ENCODE results near the gene POMP.
A peak's percentile ranks its signal among the peaks of the same experiment; 100 is the strongest.
"Not testable (repeated sequence)": the region's sequence is repeated elsewhere in the genome, so short reads cannot be mapped to it uniquely, and the experiment has no call there.

Gene POMP

GRCh38 chr13:28638756-28639155, 20.2 kb upstream of the POMP start:
- no peak for DNase-seq

GRCh38 chr13:28640861-28641599, 17.9 kb upstream of the POMP start:
- DNase-seq: no peak

- DNase-seq: no peak
Measured at GRCh38 chr13:28641600-28641926, 17.4 kb upstream of the POMP start.

- DNase-seq: no peak
Measured at GRCh38 chr13:28650284-28650683, 8.6 kb upstream of the POMP start.

- DNase-seq: no peak
Measured at GRCh38 chr13:28651810-28652401, 7.0 kb upstream of the POMP start.

- DNase-seq: no peak
Measured at GRCh38 chr13:28653111-28653510, 5.8 kb upstream of the POMP start.

- DNase-seq: no peak
Measured at GRCh38 chr13:28654276-28654675, 4.7 kb upstream of the POMP start.

- no peak for DNase-seq
Measured at GRCh38 chr13:28655561-28655960, 3.4 kb upstream of the POMP start.

GRCh38 chr13:28657784-28658538, 969 bp upstream of the POMP start:
- DNase-seq: no peak

- no peak for DNase-seq
Measured at GRCh38 chr13:28658539-28658795, 463 bp upstream of the POMP start.

GRCh38 chr13:28659621-28659970, 666 bp downstream of the POMP start:
- DNase-seq: peak; percentile 58

- no peak for DNase-seq
Measured at GRCh38 chr13:28666897-28667488, 8.1 kb downstream of the POMP start.

GRCh38 chr13:28671126-28671792, 12.3 kb downstream of the POMP start:
- no peak for DNase-seq

GRCh38 chr13:28678809-28679208, 19.9 kb downstream of the POMP start:
- DNase-seq: no peak

GRCh38 chr13:28679628-28680027, 20.7 kb downstream of the POMP start:
- DNase-seq: no peak

- DNase-seq: no peak
Measured at GRCh38 chr13:28680541-28680940, 21.6 kb downstream of the POMP start.

- not testable (repeated sequence) for DNase-seq
Measured at GRCh38 chr13:28683169-28683568, 24.2 kb downstream of the POMP start.

GRCh38 chr13:28684257-28684656, 25.3 kb downstream of the POMP start:
- DNase-seq: no peak

- no peak for DNase-seq
Measured at GRCh38 chr13:28685114-28685513, 26.2 kb downstream of the POMP start.

- DNase-seq: no peak
Measured at GRCh38 chr13:28685892-28686291, 27.0 kb downstream of the POMP start.

GRCh38 chr13:28693605-28694491, 34.9 kb downstream of the POMP start:
- not testable (repeated sequence) for DNase-seq

GRCh38 chr13:28697441-28697840, 38.5 kb downstream of the POMP start:
- DNase-seq: no peak

GRCh38 chr13:28699246-28699645, 40.3 kb downstream of the POMP start:
- no peak for DNase-seq
